Uterus (tissue), 2 donors: Measurements from ENCODE around the gene CST6.

Source experiments
- POLR2A ChIP-seq, 2 donors: fragments of 450-650 bp; IDR thresholded peaks; one replicate each; pipeline ENCODE4 v1.6.1; 2016; ENCODE audit warnings: antibody characterized with exemption in 2 of 2, mild to moderate bottlenecking in 1 of 2, moderate library complexity in 1 of 2
- TF ChIP-seq, protein P1 (sequence below), 4 experiments: fragments of 200-600 bp in 2 of 4; fragments of 450-650 bp in 2 of 4; sonication (generic) in 2 of 4; IDR thresholded peaks; one replicate each; pipeline ENCODE4 v1.5.1; 2016 to 2019; ENCODE audit warnings: antibody characterized with exemption in 4 of 4, mild to moderate bottlenecking in 2 of 4, moderate library complexity in 1 of 4

DNA sequence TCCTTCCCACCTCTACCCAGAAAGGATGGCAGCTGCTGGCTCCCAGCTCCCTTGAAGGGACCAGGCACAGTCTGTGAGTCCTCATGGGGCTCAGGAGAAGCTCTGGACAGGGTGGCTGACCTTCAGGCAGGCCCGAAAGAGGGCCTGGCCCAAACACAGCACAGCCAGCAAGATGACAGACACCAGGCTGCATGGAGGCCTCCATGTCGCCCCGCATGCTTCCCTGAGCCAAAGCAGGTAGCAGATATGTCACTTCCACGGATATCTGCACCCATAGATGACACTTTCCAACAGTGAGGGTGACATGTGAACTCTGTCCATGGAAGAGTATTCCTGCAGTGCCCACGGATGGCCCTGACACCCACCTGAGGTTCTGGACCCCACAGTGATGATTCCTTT is 28.2 kb upstream of the CST6 start:
- TF ChIP-seq, protein P1, sequence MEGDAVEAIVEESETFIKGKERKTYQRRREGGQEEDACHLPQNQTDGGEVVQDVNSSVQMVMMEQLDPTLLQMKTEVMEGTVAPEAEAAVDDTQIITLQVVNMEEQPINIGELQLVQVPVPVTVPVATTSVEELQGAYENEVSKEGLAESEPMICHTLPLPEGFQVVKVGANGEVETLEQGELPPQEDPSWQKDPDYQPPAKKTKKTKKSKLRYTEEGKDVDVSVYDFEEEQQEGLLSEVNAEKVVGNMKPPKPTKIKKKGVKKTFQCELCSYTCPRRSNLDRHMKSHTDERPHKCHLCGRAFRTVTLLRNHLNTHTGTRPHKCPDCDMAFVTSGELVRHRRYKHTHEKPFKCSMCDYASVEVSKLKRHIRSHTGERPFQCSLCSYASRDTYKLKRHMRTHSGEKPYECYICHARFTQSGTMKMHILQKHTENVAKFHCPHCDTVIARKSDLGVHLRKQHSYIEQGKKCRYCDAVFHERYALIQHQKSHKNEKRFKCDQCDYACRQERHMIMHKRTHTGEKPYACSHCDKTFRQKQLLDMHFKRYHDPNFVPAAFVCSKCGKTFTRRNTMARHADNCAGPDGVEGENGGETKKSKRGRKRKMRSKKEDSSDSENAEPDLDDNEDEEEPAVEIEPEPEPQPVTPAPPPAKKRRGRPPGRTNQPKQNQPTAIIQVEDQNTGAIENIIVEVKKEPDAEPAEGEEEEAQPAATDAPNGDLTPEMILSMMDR (IDR thresholded peaks at IDR 0.05) = no peak
- no peak for TF ChIP-seq POLR2A (IDR thresholded peaks at IDR 0.05)
